GM12878 (cell line): ENCODE data around the gene PAQR7. TPM values are rescaled to one million over a fixed set of nuclear protein-coding genes. Genes with fewer than 3 reads are reported as not detected.

Source experiments
- FOXM1 ChIP-seq: IDR thresholded peaks from 2 replicates; pipeline ENCODE4 v1.6.1; 2012; ENCODE audit warnings: low read depth, mild to moderate bottlenecking, inconsistent platforms, low read length, moderate library complexity
- HDAC6 ChIP-seq: fragments of 200-600 bp; sonication (generic); IDR thresholded peaks from one replicate; pipeline ENCODE4 v1.8.0; 2017; ENCODE audit warnings: antibody characterized with exemption; ENCODE audit not compliant: unreplicated experiment
- IRF4 ChIP-seq: IDR thresholded peaks from 2 replicates; pipeline ENCODE4 v1.6.1; 2011; ENCODE audit warnings: low read depth, low read length
- JUND ChIP-seq: IDR thresholded peaks from 2 replicates; pipeline ENCODE4 v1.6.1; 2012; ENCODE audit warnings: low read depth, mild to moderate bottlenecking, low read length, improper control_type of control experiment, moderate library complexity
- KDM1A ChIP-seq: fragments of 200-600 bp; sonication (generic); IDR thresholded peaks from 2 replicates; pipeline ENCODE4 v1.6.1; 2016; ENCODE audit warnings: borderline replicate concordance
- NFIC ChIP-seq: IDR thresholded peaks from 2 replicates; pipeline ENCODE4 v1.6.1; 2012; ENCODE audit warnings: low read depth, mild to moderate bottlenecking, inconsistent platforms, low read length, moderate library complexity
- NR2F1 ChIP-seq: fragments of 450-650 bp; conservative IDR thresholded peaks from 2 replicates; pipeline ENCODE4 v1.6.1; 2017; ENCODE audit warnings: mild to moderate bottlenecking
- SREBF2 ChIP-seq: IDR thresholded peaks from 2 replicates; pipeline ENCODE4 v1.6.1; 2012; ENCODE audit warnings: mild to moderate bottlenecking, low read length
- TCF7 ChIP-seq: IDR thresholded peaks from 2 replicates; pipeline ENCODE4 v1.6.1; 2014; ENCODE audit warnings: antibody characterized with exemption, borderline replicate concordance
- polyA plus RNA-seq, 11 experiments: library from polyadenylated mRNA; depleted of rRNA in 4 of 11; unstranded in 6 of 11; stranded (reverse) in 5 of 11; fragments of >200 nt; fragmentation: Nextera tagmentation in 4 of 11; fragmentation: Illumina TruSeq in 1 of 11; extraction: Ambion mirVana in 4 of 11; extraction: Trizol in 1 of 11; gene quantifications; 1 replicate in 1 of 11; 2 replicates in 10 of 11; pipeline versions ENCODE4 v1.2.1 to v1.2.3, GENCODE V29; 2011 to 2016; ENCODE audit warnings: inconsistent platforms in 2 of 11, missing spikeins in 2 of 11, low read depth in 1 of 11
- total RNA-seq, 4 experiments: library from RNA; depleted of rRNA in 3 of 4; stranded (reverse); fragments of >200 nt in 3 of 4; fragmentation: Illumina TruSeq in 1 of 4; extraction: Trizol in 1 of 4; gene quantifications; 2 replicates each; pipeline versions ENCODE4 v1.2.1 to v1.2.3, GENCODE V29; 2013 to 2021
- TF ChIP-seq, protein P1 (sequence below): IDR thresholded peaks from 2 replicates; pipeline ENCODE4 v1.6.1; 2011; ENCODE audit warnings: borderline replicate concordance, low read depth, mild to moderate bottlenecking, moderate library complexity, mixed read lengths, low read length; ENCODE audit not compliant: insufficient read depth; ENCODE audit errors: extremely low read length
- TF ChIP-seq, protein P2 (sequence below): fragments of 450-650 bp; IDR thresholded peaks from 2 replicates; pipeline ENCODE4 v1.6.1; 2016; ENCODE audit warnings: mild to moderate bottlenecking

The PAQR7 gene
- total and polyA plus RNA-seq, 10 of the 15 experiments (the other 5 are each of a cell fraction or from before 2014, with no cell fraction given), result 1.1 to 8.8 (median 5.2) TPM

DNA sequence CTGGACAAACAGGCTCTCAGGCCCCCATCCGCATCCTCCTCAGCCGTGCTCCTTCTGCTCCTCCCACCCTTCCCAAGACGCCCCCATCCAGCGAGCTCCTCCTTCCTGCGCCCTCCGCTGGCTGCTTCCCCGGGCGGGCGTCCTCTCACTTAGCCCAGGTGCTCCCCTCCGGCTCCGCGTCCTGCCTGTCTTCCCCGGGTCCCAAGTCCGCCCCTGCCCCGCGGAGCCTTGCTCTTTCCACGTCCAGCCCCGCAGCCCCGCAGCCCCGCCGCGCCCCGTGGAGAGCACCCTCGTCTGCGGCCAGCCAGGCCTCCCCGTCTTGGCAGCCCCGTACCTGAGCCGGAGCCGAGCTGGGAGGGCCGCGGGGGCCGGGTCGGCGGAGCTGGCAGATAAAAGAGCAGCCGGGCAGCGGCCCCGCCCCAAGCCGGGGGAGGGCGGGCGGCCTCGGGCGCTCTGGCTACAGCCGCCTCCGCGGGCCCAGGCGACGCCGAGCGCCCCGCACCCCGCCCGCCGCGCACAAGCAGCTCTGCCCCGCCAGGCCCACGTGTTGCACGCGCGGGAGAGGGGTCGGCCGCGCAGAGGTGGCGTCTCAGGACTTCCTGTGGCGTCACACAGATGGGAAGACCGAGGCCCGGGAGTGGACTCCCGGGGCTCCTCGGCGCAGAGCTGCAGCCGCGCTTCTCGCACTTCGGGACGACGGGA is at the start of gene PAQR7 (continued):
- TF ChIP-seq FOXM1, result no peak
- TF ChIP-seq JUND, result no peak
- no peak for TF ChIP-seq SREBF2
- TF ChIP-seq TCF7, result no peak
- no peak for TF ChIP-seq KDM1A
- no peak for TF ChIP-seq NFIC
- peak; percentile 59 for TF ChIP-seq NR2F1
- TF ChIP-seq, protein P1, sequence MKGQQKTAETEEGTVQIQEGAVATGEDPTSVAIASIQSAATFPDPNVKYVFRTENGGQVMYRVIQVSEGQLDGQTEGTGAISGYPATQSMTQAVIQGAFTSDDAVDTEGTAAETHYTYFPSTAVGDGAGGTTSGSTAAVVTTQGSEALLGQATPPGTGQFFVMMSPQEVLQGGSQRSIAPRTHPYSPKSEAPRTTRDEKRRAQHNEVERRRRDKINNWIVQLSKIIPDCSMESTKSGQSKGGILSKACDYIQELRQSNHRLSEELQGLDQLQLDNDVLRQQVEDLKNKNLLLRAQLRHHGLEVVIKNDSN, result peak; percentile 73
- TF ChIP-seq, protein P2, sequence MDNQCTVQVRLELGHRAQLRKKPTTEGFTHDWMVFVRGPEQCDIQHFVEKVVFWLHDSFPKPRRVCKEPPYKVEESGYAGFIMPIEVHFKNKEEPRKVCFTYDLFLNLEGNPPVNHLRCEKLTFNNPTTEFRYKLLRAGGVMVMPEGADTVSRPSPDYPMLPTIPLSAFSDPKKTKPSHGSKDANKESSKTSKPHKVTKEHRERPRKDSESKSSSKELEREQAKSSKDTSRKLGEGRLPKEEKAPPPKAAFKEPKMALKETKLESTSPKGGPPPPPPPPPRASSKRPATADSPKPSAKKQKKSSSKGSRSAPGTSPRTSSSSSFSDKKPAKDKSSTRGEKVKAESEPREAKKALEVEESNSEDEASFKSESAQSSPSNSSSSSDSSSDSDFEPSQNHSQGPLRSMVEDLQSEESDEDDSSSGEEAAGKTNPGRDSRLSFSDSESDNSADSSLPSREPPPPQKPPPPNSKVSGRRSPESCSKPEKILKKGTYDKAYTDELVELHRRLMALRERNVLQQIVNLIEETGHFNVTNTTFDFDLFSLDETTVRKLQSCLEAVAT, result no peak
- TF ChIP-seq HDAC6, result no peak
- no peak for TF ChIP-seq IRF4
